ENCODE measurements around the gene FLRT2. TPM values are rescaled to one million over a fixed set of nuclear protein-coding genes. Genes with fewer than 3 reads are reported as not detected.

FLRT2 gene
- total RNA-seq, 2 donors from 2014 or later = 2.5 to 7.5 TPM

DNA sequence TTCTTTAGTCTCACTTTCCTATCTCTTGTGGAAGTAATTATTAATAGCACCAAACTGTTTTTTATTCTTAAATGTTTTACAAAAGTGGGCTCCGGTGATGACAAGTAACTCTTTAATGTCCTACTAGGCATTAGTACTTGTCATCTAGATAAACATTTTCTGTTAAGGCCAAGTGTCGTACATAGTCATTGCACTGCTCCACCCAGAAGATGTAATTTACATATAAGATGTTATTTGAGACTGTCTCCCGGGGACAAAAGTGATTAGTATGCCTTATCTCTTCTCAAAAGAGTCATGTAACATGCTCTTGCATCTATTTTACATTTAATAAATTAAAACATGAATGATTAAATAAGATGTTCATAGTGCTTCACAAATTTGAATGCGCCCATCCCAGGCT, 88.4 kb downstream of the FLRT2 start:
- no peak for ATAC-seq
- DNase-seq = no peak
- intact Hi-C loops (cut with DNase I, micrococcal nuclease) = no loop called here

- no peak for ATAC-seq
- no peak for DNase-seq
- intact Hi-C loops (cut with DNase I, micrococcal nuclease) = no loop called here
Observed at GRCh38 chr14:85618978-85619377, 89.0 kb downstream of the FLRT2 start.

- ATAC-seq = no peak
- intact Hi-C loops (cut with DNase I, micrococcal nuclease) = no loop called here
Observed at GRCh38 chr14:85619851-85620250, 89.9 kb downstream of the FLRT2 start.

GRCh38 chr14:85620947-85621346, 91.0 kb downstream of the FLRT2 start:
- intact Hi-C loops (cut with DNase I, micrococcal nuclease) = no loop called here
- ATAC-seq (no peak), DNase-seq (no peak)

More at GRCh38 chr14:85619851-85620250, 89.9 kb downstream of the FLRT2 start:
- no peak for DNase-seq

GRCh38 chr14:85622106-85622505, 92.2 kb downstream of the FLRT2 start:
- no peak for DNase-seq
- no peak for ATAC-seq

GRCh38 chr14:85622986-85623685, 93.2 kb downstream of the FLRT2 start:
- DNase-seq = no peak
- no peak for ATAC-seq
- intact Hi-C loops (cut with DNase I, micrococcal nuclease) = no loop called here

More at GRCh38 chr14:85622106-85622505, 92.2 kb downstream of the FLRT2 start:
- intact Hi-C loops (cut with DNase I, micrococcal nuclease) = no loop called here

DNA sequence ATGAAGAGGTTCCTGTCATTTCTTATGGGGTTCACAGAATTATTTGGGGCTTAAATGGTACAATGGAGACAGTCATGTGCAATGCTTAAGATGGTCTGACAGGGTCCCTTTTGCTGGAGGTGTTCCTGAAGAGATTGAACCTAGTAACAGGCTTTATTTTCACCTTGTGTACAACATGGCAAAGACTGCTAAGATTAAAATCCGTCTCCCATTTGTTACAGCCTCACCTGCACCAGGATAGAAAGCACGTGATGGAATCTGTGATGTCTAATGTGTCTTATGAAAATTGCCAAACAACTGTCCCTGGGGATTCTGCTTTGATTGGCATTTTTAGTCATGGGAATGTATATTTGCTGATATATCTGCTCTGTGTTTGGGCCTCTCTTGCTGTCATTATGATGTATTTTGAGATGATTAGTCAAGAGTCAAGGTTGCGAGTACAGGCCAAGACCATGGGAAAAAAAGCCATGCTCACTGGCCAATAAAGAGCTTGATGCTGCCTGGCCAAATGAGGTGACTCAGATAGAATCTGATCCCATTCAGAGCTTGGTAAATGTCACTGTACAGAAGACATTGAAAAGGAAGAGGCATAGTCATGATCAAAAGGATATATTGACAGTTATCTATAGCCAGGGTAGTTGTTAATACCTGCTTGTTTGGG, 96.1 kb downstream of the FLRT2 start:
- no peak for ATAC-seq
- no peak for DNase-seq
- intact Hi-C loops (cut with DNase I, micrococcal nuclease) = no loop called here

DNA sequence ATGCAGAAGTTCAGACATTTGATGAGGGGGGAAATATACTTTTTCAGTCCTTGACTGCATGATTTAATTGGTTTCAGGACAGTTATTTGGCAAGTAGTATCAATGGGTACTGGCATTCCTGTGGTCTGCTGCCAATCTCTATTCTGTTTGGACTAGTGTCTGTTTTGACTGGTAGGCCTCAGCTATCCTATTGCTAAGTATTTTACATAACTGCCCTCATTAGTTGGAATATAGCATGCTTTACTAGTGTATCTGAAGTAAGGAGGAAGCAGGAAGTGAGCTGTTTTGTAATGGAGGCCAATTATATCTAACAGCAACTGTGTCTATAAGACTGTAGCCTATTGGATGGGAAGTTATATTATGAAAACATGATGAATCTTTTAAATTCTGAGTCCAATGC, 104.3 kb downstream of the FLRT2 start:
- intact Hi-C loops (cut with DNase I, micrococcal nuclease) = no loop called here
- no peak for DNase-seq
- ATAC-seq = no peak

- ATAC-seq (no peak), DNase-seq (no peak)
- intact Hi-C loops (cut with DNase I, micrococcal nuclease) = no loop called here
Observed at GRCh38 chr14:85644211-85644610, 114.3 kb downstream of the FLRT2 start.

GRCh38 chr14:85653029-85653428, 123.1 kb downstream of the FLRT2 start:
- no peak for DNase-seq
- ATAC-seq = no peak
- intact Hi-C loops (cut with DNase I, micrococcal nuclease) = no loop called here

- intact Hi-C loops (cut with DNase I, micrococcal nuclease) = no loop called here
- ATAC-seq = no peak
Observed at GRCh38 chr14:85660243-85660922, 130.4 kb downstream of the FLRT2 start.

DNA sequence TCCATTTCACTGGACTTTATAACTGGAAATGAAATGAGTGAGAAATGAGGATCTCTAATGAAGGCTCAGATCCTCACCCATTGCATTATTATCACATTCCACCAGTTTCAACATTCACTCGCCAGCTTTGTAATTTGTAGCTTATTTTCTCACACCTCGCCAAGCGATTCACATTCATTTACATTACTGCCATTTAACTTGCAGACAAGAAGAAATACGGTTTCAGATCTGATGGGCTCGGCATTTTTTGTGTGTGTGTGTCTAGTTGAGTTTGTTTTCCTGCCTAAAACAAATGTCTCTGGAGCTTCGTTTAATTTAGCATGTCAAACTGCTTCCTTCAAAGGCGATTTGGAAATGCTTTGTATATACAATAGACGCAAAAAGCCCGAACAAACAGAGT, 132.2 kb downstream of the FLRT2 start:
- ATAC-seq = no peak
- no peak for DNase-seq
- intact Hi-C loops (cut with DNase I, micrococcal nuclease) = no loop called here

More at GRCh38 chr14:85660243-85660922, 130.4 kb downstream of the FLRT2 start:
- DNase-seq = no peak

- ATAC-seq (no peak), DNase-seq (no peak)
- intact Hi-C loops (cut with DNase I, micrococcal nuclease) = no loop called here
Observed at GRCh38 chr14:85663256-85663655, 133.3 kb downstream of the FLRT2 start.

GRCh38 chr14:85663667-85664066, 133.7 kb downstream of the FLRT2 start:
- DNase-seq (no peak), ATAC-seq (no peak)
- intact Hi-C loops (cut with DNase I, micrococcal nuclease) = no loop called here

GRCh38 chr14:85675957-85676356, 146.0 kb downstream of the FLRT2 start:
- ATAC-seq (no peak), DNase-seq (no peak)
- intact Hi-C loops (cut with DNase I, micrococcal nuclease) = no loop called here

GRCh38 chr14:85686908-85687307, 157.0 kb downstream of the FLRT2 start:
- intact Hi-C loops (cut with DNase I, micrococcal nuclease) = no loop called here
- ATAC-seq (no peak), DNase-seq (no peak)

GRCh38 chr14:85687456-85687855, 157.5 kb downstream of the FLRT2 start:
- DNase-seq = no peak
- intact Hi-C loops (cut with DNase I, micrococcal nuclease) = no loop called here
- ATAC-seq = no peak

DNA sequence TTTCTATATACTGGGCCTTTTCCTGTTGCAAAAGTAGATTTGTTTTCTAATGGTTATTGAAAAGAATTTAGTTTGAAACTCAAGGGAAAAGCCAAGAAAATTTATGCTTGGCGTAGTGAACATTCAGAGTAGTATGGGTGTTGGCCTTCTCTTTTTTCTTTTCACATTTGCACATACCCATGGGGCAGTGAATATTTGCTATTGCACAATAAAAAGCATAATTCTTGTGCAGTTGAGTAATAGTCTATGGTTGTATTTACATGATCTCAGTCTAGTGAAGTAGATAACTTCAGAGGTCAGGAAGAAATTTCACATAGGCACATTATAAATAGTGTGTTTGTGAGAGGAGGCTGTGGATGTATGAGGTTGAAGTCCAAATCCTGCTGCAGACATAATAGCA, 158.1 kb downstream of the FLRT2 start:
- ATAC-seq = no peak
- no peak for DNase-seq

GRCh38 chr14:85695300-85695699, 165.4 kb downstream of the FLRT2 start:
- no peak for ATAC-seq
- intact Hi-C loops (cut with DNase I, micrococcal nuclease) = no loop called here
- DNase-seq = no peak

More for the DNA sequence above, 158.1 kb downstream of the FLRT2 start:
- intact Hi-C loops (cut with DNase I, micrococcal nuclease) = no loop called here

DNA sequence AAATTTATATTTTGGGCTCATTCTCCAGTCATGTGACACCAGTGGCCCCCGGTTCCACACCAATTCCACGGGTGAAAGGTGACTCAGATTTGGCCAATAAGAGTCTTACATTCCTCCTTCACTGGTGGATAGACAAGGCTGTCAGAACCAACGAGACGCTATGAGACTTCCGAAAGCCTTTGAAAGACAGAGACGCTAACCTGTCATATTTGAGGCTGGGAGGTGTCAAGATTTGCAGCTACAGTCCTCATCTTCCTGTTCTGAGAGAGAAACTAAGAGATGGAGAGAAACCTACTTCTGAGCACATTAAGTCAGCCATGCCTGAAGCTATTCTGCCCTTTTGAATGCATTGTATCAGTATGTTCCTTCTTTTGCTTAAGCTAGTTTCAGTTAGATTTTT, 171.2 kb downstream of the FLRT2 start:
- DNase-seq (no peak), ATAC-seq (no peak)
- intact Hi-C loops (cut with DNase I, micrococcal nuclease) = no loop called here

All from left colon (tissue), 2 donors.